Mesodermal cell (in vitro differentiated cells): Measurements from ENCODE around the gene SLC43A1.

Experiments used
- H3K27ac ChIP-seq: 2 replicates; pipeline ENCODE4 v1.7.0; 2013; ENCODE audit warnings: mild to moderate bottlenecking, low read depth, low read length, moderate library complexity; ENCODE audit not compliant: severe bottlenecking
- H3K36me3 ChIP-seq: 2 replicates; pipeline ENCODE4 v1.7.1; 2013; ENCODE audit warnings: mild to moderate bottlenecking, low read length, moderate library complexity; ENCODE audit not compliant: control insufficient read depth, insufficient read depth
- H3K4me1 ChIP-seq: one replicate; pipeline ENCODE4 v1.7.1; 2013; ENCODE audit warnings: mild to moderate bottlenecking, low read length; ENCODE audit not compliant: insufficient read depth, control insufficient read depth, poor library complexity, severe bottlenecking
- H3K4me3 ChIP-seq: 2 replicates; pipeline ENCODE4 v1.7.0; 2013; ENCODE audit warnings: low read length, control low read depth, mild to moderate bottlenecking; ENCODE audit not compliant: insufficient read depth, poor library complexity, severe bottlenecking; ENCODE audit errors: extremely low read depth
- H3K9me3 ChIP-seq: 2 replicates; pipeline ENCODE4 v1.7.1; 2013; ENCODE audit warnings: mild to moderate bottlenecking, low read length, moderate library complexity; ENCODE audit not compliant: control insufficient read depth
- WGBS, 2 experiments: methylation state at CpG; one replicate each; pipeline ENCODE4 v1.1.5; 2013; ENCODE audit warnings: missing lambda C conversion rate in 2 of 2; ENCODE audit not compliant: insufficient coverage in 2 of 2; 5-methylcytosine and 5-hydroxymethylcytosine counted together

The SLC43A1 gene

DNA sequence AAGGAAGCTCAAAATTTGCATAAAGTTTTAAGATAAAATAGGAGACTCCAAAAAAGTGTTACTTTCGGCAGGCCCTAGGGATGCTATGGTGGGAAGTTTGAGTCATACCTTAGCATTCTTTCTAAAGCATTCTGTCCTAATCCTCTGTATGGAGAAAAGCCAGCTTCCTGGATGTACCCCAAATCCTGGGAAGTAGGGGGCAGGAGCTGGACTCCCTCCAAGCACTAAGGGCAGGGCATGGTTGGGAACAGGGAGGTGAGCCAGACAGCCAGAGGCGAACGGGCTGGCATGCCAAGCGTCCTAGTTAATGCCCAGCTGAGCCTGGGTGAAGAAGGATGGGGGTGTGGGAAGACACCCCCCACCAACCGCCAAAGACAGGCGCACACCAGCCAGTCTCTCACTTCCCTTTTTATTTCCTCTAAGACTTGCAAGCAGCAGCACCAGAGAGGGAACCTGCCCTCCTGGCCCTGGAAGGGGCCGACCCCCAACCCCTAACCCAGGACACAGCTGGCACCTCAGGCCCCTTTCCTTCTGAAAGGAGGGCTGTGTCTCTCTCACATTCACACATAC is 31.3 kb downstream of the SLC43A1 start:
- H3K36me3 ChIP-seq: no peaks in the 10 kb centered on the region
- no peaks in the 10 kb centered on the region for H3K4me1 ChIP-seq
- H3K9me3 ChIP-seq: no peaks in the 10 kb centered on the region
- no peak overlapping the region for H3K4me3 ChIP-seq
- WGBS, 2 experiments: 96 to 100% methylated on average over 1 to 3 of the region's 7 CpGs
- no peak overlapping the region for H3K27ac ChIP-seq

DNA sequence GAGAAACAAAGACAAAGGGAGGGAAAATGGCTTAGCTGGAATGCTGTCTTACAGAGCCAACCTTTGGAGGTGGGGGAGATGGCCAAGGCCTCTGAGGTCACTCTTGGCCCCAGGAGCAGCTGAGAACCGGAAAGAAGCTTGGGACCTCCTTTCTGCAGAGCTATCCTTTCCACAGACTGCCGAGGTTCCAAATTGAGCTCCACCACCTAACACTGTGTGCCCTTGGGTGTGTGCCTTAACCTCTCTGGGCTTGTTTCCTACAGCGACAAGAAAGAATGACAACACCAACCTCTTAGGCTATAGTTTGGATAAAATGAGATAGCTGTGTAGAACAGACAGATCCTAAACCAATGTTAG is 32.0 kb downstream of the SLC43A1 start:
- H3K36me3 ChIP-seq: no peaks in the 10 kb centered on the region
- no peaks in the 10 kb centered on the region for H3K9me3 ChIP-seq
- H3K27ac ChIP-seq: no peak overlapping the region
- 33 to 61% methylated on average over 1 to 2 of the region's 3 CpGs for WGBS, 2 experiments
- H3K4me1 ChIP-seq: no peaks in the 10 kb centered on the region
- H3K4me3 ChIP-seq: no peak overlapping the region

DNA sequence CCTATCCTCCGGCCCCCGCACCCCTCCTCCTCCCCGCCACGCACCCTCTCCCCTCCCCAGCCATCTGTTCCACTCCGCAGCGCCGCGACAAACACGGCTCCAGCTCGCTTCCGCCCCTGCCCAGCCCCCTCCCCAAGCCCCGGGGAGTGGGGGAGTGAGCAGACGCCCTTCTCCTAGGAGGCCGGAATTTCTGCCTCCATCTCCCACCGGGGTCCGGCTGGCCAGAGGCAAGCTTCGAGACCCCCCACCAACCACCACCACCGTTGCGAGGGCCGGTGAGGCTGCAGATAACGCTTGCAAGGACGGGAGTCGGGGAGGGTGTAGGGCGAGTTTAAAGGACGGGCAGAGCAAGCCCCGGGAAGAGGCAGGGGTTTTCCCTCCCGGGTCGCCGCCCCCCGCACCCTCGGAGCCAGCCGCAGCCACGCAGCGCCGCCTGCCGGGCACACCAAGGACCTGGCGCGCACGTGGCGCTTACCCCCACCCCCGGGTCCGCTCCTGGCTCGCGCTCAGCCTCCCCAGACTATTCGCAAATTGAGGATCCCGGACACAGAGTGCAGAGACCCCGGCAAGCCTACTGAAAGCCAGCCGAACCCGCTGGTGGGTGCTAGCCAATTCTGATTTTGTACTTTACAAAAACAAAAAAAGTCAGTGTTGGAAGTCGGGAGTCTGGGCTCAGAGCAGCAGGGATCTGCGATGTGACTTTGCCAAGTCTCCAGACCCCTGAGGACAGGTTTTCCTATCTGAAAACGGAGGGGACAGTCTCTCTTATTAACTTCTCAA is 32.5 kb downstream of the SLC43A1 start:
- no peak overlapping the region for H3K27ac ChIP-seq
- H3K36me3 ChIP-seq: no peaks in the 10 kb centered on the region
- no peaks in the 10 kb centered on the region for H3K4me1 ChIP-seq
- peak overlapping the region; percentile 59 for H3K4me3 ChIP-seq
- H3K9me3 ChIP-seq: no peaks in the 10 kb centered on the region
- 2 to 7% methylated on average over 13 to 27 of the region's 52 CpGs for WGBS, 2 experiments

DNA sequence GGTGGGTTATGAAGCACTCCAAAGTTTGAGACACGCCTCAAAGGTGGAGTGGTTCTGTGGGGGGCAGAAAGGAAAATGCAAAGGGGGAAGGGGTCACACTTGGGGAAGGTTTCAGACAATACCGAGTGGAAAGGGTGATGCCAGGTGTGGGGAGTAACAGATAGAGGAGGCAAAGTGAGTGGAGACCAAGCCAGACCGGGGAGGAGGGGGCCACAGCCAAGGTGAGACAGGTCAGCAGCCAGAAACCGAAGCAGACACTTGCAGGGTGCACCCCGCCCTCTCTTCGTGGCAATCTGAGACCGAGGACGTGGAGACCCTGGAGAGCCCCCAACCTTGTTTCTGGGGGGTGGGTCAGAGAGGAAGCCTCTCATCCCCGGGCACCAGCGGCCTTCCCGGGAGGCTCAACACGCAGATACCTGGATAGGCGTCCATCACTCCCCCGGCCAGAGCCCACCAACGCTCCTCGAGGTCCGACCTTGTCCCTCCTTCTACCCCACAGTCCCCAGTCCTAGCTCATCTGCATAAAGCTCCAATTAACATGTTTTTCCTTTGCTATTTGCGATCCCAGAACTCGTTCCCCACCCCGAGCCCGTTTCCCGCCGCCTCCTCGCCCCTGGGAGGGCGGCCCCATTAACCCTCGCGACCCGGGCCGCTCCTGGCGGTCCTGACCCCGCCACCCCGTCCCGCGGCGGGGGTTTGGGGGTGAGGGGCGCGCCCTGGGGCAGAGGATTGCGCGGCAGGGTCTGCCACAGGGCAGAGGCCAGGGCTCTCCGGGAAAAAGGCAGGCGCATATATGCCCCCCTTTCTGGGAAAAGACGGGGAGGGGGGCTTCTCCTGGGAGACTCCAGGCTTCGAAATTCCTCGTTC is 33.4 kb downstream of the SLC43A1 start:
- no peak overlapping the region for H3K27ac ChIP-seq
- H3K4me3 ChIP-seq: peak overlapping the region; percentile 59
- 6 to 8% methylated on average over 27 to 40 of the region's 44 CpGs for WGBS, 2 experiments
- H3K9me3 ChIP-seq: no peaks in the 10 kb centered on the region
- H3K36me3 ChIP-seq: no peaks in the 10 kb centered on the region
- no peaks in the 10 kb centered on the region for H3K4me1 ChIP-seq

DNA sequence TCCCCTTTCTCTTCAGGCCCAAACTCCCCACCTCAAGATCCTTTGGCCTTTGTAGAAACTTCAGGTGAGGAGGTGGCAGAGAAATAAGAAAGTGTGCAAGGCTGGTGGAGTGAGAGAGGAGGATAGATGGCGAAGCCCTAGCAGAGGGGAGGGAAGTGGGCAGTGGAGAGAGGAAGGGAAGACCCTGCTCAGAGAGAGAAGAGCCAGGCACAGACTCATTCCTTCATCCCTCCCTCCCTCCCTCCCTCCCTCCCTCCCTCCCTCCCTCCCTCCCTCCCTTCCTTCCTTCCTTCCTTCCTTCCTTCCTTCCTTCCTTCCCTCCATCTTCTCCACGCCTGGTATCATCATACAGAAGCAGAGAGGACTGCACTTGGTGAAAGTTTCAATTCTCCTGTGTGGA is 34.2 kb downstream of the SLC43A1 start:
- Histone ChIP-seq H3K36me3 (no peaks in the 10 kb centered on the region), H3K27ac (no peak overlapping the region), H3K9me3 (no peaks in the 10 kb centered on the region), H3K4me1 (no peaks in the 10 kb centered on the region), H3K4me3 (no peak overlapping the region)
- no CpG with 5 or more reads among the region's 2 CpGs for WGBS, 2 experiments

GRCh38 chr11:57480409-57481137 is 34.9 kb downstream of the SLC43A1 start:
- H3K9me3 ChIP-seq: no peaks in the 10 kb centered on the region
- no peaks in the 10 kb centered on the region for H3K36me3 ChIP-seq
- no peak overlapping the region for H3K27ac ChIP-seq
- 14 to 30% methylated on average over 5 to 7 of the region's 9 CpGs for WGBS, 2 experiments
- H3K4me1 ChIP-seq: no peaks in the 10 kb centered on the region
- no peak overlapping the region for H3K4me3 ChIP-seq

DNA sequence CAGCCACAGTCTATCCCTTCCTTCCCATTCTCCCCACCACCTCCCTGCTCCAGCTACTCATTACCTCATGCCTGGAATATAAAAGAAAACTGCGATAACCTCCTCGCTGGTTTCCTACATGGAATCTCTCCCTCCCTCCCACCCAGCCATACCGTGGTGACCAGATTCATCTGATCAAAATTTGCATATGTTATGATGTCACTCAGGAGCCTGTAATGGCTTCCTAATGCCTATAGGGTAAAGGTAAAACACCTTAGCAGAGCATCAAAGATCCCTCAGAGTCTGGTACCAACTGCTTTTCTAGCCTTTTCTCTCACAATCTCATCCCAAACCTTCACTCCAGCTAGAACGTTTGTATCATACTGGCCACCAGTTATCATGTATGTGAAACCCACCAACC is 35.6 kb downstream of the SLC43A1 start:
- Histone ChIP-seq H3K36me3 (no peaks in the 10 kb centered on the region), H3K9me3 (no peaks in the 10 kb centered on the region), H3K4me3 (no peak overlapping the region), H3K4me1 (no peaks in the 10 kb centered on the region), H3K27ac (no peak overlapping the region)
- 44 to 54% methylated on average over 1 of the region's 4 CpGs for WGBS, 2 experiments

- Histone ChIP-seq H3K36me3 (no peaks in the 10 kb centered on the region), H3K4me1 (no peaks in the 10 kb centered on the region), H3K27ac (no peak overlapping the region), H3K9me3 (no peaks in the 10 kb centered on the region), H3K4me3 (no peak overlapping the region)
- WGBS, 2 experiments: 71 to 74% methylated on average over 7 to 8 of the region's 11 CpGs
These were observed 36.4 kb downstream of the SLC43A1 start for GRCh38 chr11:57479021-57479663.

GRCh38 chr11:57477507-57478189 is 37.9 kb downstream of the SLC43A1 start:
- H3K36me3 ChIP-seq: no peaks in the 10 kb centered on the region
- H3K9me3 ChIP-seq: no peaks in the 10 kb centered on the region
- WGBS, 2 experiments: 91 to 98% methylated on average over 9 of the region's 11 CpGs

More at GRCh38 chr11:57477507-57478189, 37.9 kb downstream of the SLC43A1 start:
- no peak overlapping the region for H3K27ac ChIP-seq
- H3K4me1 ChIP-seq: no peaks in the 10 kb centered on the region
- no peak overlapping the region for H3K4me3 ChIP-seq
